Endothelial cell of umbilical vein (primary cell): ENCODE data around the gene TTF2. TPM values are rescaled to one million over a fixed set of nuclear protein-coding genes. Genes with fewer than 3 reads are reported as not detected.

Experiments used
- BruUV-seq: library from RNA; stranded (reverse); fragments of 400-500 nt; replicated peaks from 2 replicates; lab custom pipeline; 2021; lab: Mats Ljungman, UMichigan
- CTCF ChIA-PET: fragments of 300-600, 350-600 bp; sonication (Branson Sonifier 250); formaldehyde crosslinking; loops from one replicate; lab custom pipeline; 2021; ENCODE audit warnings: antibody characterized with exemption, inconsistent platforms; lab: Charles Lee
- POLR2A ChIA-PET: fragments of 300-600, 350-600 bp; sonication (Branson Sonifier 250); formaldehyde crosslinking; loops from one replicate; lab custom pipeline; 2021; ENCODE audit warnings: antibody characterized with exemption, inconsistent platforms; lab: Charles Lee
- DNase-seq: peaks from one replicate; pipeline ENCODE4 v3.0.0-alpha.2; 2011; ENCODE audit warnings: low read depth, low spot score
- FAIRE-seq: peaks from 2 replicates; lab custom pipeline; 2011; peaks lifted over from hg19 to GRCh38; lab: Jason Lieb, UNC
- H2AFZ ChIP-seq: 2 replicates; pipeline ENCODE4 v1.6.0; 2012; ENCODE audit warnings: low read depth, low read length, control low read depth, inconsistent platforms
- H3K27ac ChIP-seq: 2 replicates; pipeline ENCODE4 v1.5.1; 2011; ENCODE audit warnings: low read depth, mild to moderate bottlenecking, control low read depth, low read length, moderate library complexity; ENCODE audit not compliant: insufficient read depth
- H3K27me3 ChIP-seq, 2 experiments: 2 replicates each; pipeline versions ENCODE4 v1.6.0 to v1.6.1; 2011; ENCODE audit warnings: low read length in 2 of 2, mixed read lengths in 1 of 2; ENCODE audit not compliant: control insufficient read depth in 2 of 2, insufficient read depth in 2 of 2
- H3K36me3 ChIP-seq, 2 experiments: 2 replicates in 1 of 2; 3 replicates in 1 of 2; pipeline ENCODE4 v1.5.1; 2011; ENCODE audit warnings: low read length in 2 of 2, mild to moderate bottlenecking in 1 of 2, moderate library complexity in 1 of 2; ENCODE audit not compliant: control insufficient read depth in 2 of 2, insufficient read depth in 2 of 2; ENCODE audit errors: extremely low read depth in 1 of 2
- H3K4me1 ChIP-seq: 3 replicates; pipeline ENCODE4 v1.5.1; 2011; ENCODE audit warnings: mild to moderate bottlenecking, low read length; ENCODE audit not compliant: control insufficient read depth, insufficient read depth; ENCODE audit errors: extremely low read depth
- H3K4me2 ChIP-seq: 2 replicates; pipeline ENCODE4 v1.6.1; 2011; ENCODE audit warnings: low read length, control low read depth, mixed read lengths; ENCODE audit not compliant: insufficient read depth
- H3K4me3 ChIP-seq, 3 experiments: fragments of 200-600 bp in 1 of 3; sonication (generic), shearing (Covaris generic) in 1 of 3; replicated peaks in 1 of 3; 2 replicates each; pipeline ENCODE4 v1.5.1; 2011 to 2016; ENCODE audit warnings: control low read depth in 3 of 3, low read length in 3 of 3, mild to moderate bottlenecking in 2 of 3, inconsistent platforms in 1 of 3, low read depth in 1 of 3, moderate library complexity in 1 of 3; ENCODE audit not compliant: insufficient read depth in 1 of 3
- H3K79me2 ChIP-seq: 2 replicates; pipeline ENCODE4 v1.6.0; 2012; ENCODE audit warnings: low read length, inconsistent platforms; ENCODE audit not compliant: control insufficient read depth, insufficient read depth
- H3K9ac ChIP-seq: replicated peaks from 2 replicates; pipeline ENCODE3; 2011; ENCODE audit warnings: low read length, control low read depth; ENCODE audit not compliant: insufficient read depth; ENCODE audit errors: extremely low read depth
- H3K9me1 ChIP-seq: replicated peaks from 3 replicates; pipeline ENCODE4 v1.6.0; 2011; ENCODE audit warnings: mild to moderate bottlenecking, low read length; ENCODE audit not compliant: control insufficient read depth, insufficient read depth; ENCODE audit errors: extremely low read depth
- H3K9me3 ChIP-seq: replicated peaks from 2 replicates; pipeline ENCODE4 v1.5.1; 2012; ENCODE audit warnings: low read length, inconsistent platforms; ENCODE audit not compliant: control insufficient read depth, insufficient read depth
- H4K20me1 ChIP-seq: replicated peaks from 2 replicates; pipeline ENCODE3; 2011; ENCODE audit warnings: mild to moderate bottlenecking, low read length; ENCODE audit not compliant: control insufficient read depth, insufficient read depth; ENCODE audit errors: extremely low read depth
- FOS ChIP-seq: IDR thresholded peaks from 2 replicates; pipeline ENCODE4 v1.6.1; 2011; ENCODE audit warnings: mild to moderate bottlenecking, low read length, moderate library complexity, borderline replicate concordance; ENCODE audit not compliant: insufficient read depth
- GATA2 ChIP-seq: IDR thresholded peaks from 2 replicates; pipeline ENCODE4 v1.7.0; 2011; ENCODE audit warnings: low read depth, mild to moderate bottlenecking, moderate library complexity, mixed read lengths, low read length; ENCODE audit not compliant: insufficient read length, insufficient read depth
- JUN ChIP-seq: IDR thresholded peaks from 2 replicates; pipeline ENCODE4 v1.6.1; 2011; ENCODE audit warnings: borderline replicate concordance, low read depth; ENCODE audit not compliant: insufficient read length, insufficient read depth
- MYC ChIP-seq: IDR thresholded peaks from one replicate; pipeline ENCODE4 v1.6.1; 2011; ENCODE audit warnings: mild to moderate bottlenecking, low read depth, low read length
- dilution Hi-C: fragments of 300-500 bp; cut with MboI; formaldehyde crosslinking; loops from one replicate; pipeline ENCODE4 v1.15.0; 2019; ENCODE audit warnings: low sequenced_read_pairs; ENCODE audit not compliant: extremely low pct_ligation_motif_present
- intact Hi-C: fragments of 100-400 bp; cut with micrococcal nuclease; formaldehyde crosslinking; loops from one replicate; pipeline ENCODE4 v1.10.0; 2022
- polyA plus RNA-seq, 4 experiments: library from polyadenylated mRNA; depleted of rRNA in 3 of 4; stranded (reverse) in 3 of 4; unstranded in 1 of 4; fragments of >200 nt; gene quantifications; 2 replicates each; pipeline versions ENCODE4 v1.2.1 to v1.2.3, GENCODE V29; 2011 to 2012; ENCODE audit warnings: missing spikeins in 1 of 4
- total RNA-seq: library from RNA; stranded (reverse); gene quantifications from 2 replicates; pipeline ENCODE4 v1.2.3, GENCODE V29; 2021

TTF2 gene
- total and polyA plus RNA-seq, 2 donors (not counting 3 experiments of a cell fraction or from before 2014, with no cell fraction given): 8.8 to 44.4 TPM

- H3K9me1 ChIP-seq: no peaks in the 10 kb centered on the region
- POLR2A ChIA-PET: no interaction called here
- H3K27ac ChIP-seq: peak overlapping the region; percentile 87
- peaks cover 0 to 2% of the 10 kb centered on the region in 2 experiments for H3K27me3 ChIP-seq
- peak overlapping the region in 1 of 3 experiments; percentile 5 for H3K4me3 ChIP-seq
- H3K4me1 ChIP-seq: peaks cover 27% of the 10 kb centered on the region
- no peaks in the 10 kb centered on the region for H3K79me2 ChIP-seq
- peak overlapping the region; percentile 72 for H3K4me2 ChIP-seq
- dilution Hi-C loops: no loop called here
- no TSS peak for BruUV-seq
- TF ChIP-seq JUN: peak; percentile 33
- no peak for TF ChIP-seq MYC
- CTCF ChIA-PET: interaction anchor here (0.8 to 0.9 kb wide), 2 partner anchors 34 to 289 kb away, joined by 3 to 4 read pairs; partner anchors contain the start of gene TTF2
- no peaks in the 10 kb centered on the region for H3K9me3 ChIP-seq
- peak overlapping the region; percentile 43 for H3K9ac ChIP-seq
- H4K20me1 ChIP-seq: no peaks in the 10 kb centered on the region
- no peaks in the 10 kb centered on the region for H3K36me3 ChIP-seq
- DNase-seq (peak; percentile 83), FAIRE-seq (peak; percentile 95)
- intact Hi-C loops: loop anchor here (1.0 kb wide), 2 partner anchors 25 to 173 kb away; no protein-coding TSS in a partner anchor
- H2AFZ ChIP-seq: peak overlapping the region; percentile 72
These were observed 33.8 kb upstream of the TTF2 start for GRCh38 chr1:117026361-117026760.

- no peaks in the 10 kb centered on the region for H3K9me1 ChIP-seq
- TF ChIP-seq GATA2: peak; percentile 65
- no peak for TF ChIP-seq FOS
- H4K20me1 ChIP-seq: no peaks in the 10 kb centered on the region
- intact Hi-C loops (no loop called here), dilution Hi-C loops (no loop called here)
- no peaks in the 10 kb centered on the region for H3K79me2 ChIP-seq
- no peak overlapping the region for H3K9ac ChIP-seq
- no peaks in the 10 kb centered on the region for H3K9me3 ChIP-seq
- no peaks in the 10 kb centered on the region for H3K27me3 ChIP-seq
- H2AFZ ChIP-seq: no peak overlapping the region
- no peak overlapping the region for H3K4me3 ChIP-seq
- BruUV-seq: no TSS peak
- DNase-seq (no peak), FAIRE-seq (peak; percentile 31)
- POLR2A ChIA-PET: no interaction called here
- H3K4me1 ChIP-seq: peaks cover 27% of the 10 kb centered on the region
- H3K27ac ChIP-seq: no peak overlapping the region
- no peaks in the 10 kb centered on the region for H3K36me3 ChIP-seq
- CTCF ChIA-PET: no interaction called here
- no peak overlapping the region for H3K4me2 ChIP-seq
These were observed 30.4 kb upstream of the TTF2 start for GRCh38 chr1:117029685-117030084.
